ENCODE results near the gene MSH3. TPM values are rescaled to one million over a fixed set of nuclear protein-coding genes. Genes with fewer than 3 reads are reported as not detected.
"Not testable (repeated sequence)": the region's sequence is repeated elsewhere in the genome, so short reads cannot be mapped to it uniquely, and the experiment has no call there.

MSH3 gene
- total and polyA plus RNA-seq, 8 donors, result 2.1 to 11.5 (median 8.8) TPM

DNA sequence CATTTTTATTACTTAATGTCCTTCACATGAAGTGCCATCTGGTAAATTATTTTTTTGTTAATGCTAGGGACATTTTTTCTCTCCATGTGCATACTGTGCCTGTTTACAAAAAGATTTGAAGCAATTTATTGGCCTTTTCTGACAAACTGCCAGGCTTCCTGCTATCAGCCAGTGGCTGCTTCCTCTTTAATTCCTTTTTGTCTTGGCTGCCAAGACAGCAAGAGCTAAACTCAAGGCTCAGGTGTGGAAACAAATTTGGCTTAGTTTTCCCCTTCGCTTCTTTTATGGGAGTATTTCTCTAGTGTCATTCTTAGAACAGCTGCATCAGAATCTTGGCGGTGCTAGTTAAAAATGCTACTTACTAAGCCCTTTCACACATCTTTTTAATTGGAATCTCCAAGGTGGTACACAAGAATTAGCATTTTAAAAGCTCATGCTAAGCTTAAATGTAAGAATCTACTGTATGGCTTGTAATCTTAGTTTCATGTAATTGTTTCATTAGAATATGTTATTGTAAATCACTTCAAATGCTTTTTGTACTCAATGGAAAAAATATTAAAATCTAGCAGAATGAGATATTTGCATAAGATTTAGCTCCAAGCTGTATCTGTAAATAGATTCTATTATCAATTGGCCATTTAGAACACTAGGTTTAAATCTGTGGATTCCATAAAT, 171.5 kb downstream of the MSH3 start:
- TF ChIP-seq, protein P1, sequence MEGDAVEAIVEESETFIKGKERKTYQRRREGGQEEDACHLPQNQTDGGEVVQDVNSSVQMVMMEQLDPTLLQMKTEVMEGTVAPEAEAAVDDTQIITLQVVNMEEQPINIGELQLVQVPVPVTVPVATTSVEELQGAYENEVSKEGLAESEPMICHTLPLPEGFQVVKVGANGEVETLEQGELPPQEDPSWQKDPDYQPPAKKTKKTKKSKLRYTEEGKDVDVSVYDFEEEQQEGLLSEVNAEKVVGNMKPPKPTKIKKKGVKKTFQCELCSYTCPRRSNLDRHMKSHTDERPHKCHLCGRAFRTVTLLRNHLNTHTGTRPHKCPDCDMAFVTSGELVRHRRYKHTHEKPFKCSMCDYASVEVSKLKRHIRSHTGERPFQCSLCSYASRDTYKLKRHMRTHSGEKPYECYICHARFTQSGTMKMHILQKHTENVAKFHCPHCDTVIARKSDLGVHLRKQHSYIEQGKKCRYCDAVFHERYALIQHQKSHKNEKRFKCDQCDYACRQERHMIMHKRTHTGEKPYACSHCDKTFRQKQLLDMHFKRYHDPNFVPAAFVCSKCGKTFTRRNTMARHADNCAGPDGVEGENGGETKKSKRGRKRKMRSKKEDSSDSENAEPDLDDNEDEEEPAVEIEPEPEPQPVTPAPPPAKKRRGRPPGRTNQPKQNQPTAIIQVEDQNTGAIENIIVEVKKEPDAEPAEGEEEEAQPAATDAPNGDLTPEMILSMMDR (IDR thresholded peaks at IDR 0.05), result no peak
- Histone ChIP-seq H3K9me3 (no peaks in the 10 kb centered on the region), H3K27me3 (no peaks in the 10 kb centered on the region), H3K36me3 (no peaks in the 10 kb centered on the region), H3K4me1 (peaks cover 0 to 7% (median 0%) of the 10 kb centered on the region in 3 donors), H3K4me3 (no peak overlapping the region), H3K27ac (no peak overlapping the region)
- ATAC-seq, result peak in 1 of 4 donors; percentile 28
- intact Hi-C loops (cut with DNase I), result no loop called here
- no peak for FAIRE-seq
- WGBS, 2 donors, result 74 to 79% methylated on average over 2 of the region's 2 CpGs
- no peak for DNase-seq

DNA sequence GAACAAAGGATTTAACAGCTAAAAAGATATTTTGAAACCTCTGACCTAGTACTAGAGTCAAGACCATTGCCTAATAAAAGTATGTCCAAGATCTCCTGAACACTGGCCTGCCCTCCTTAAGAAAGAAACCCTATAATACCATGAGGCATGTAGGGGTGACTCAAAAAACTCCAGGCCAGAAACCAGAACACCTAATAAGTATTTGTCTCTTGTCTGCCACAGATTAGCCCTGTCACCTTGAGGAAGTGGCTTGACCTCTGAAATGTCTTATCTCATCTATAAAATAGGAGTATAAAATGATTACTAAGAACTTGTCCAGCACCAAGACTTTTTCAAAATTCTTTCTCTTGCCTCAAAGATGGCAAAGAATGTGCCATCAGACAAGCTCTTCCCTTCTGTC, 180.3 kb downstream of the MSH3 start:
- DNase-seq (no peak), FAIRE-seq (no peak), ATAC-seq (no peak)
- no peaks in the 10 kb centered on the region for H3K36me3 ChIP-seq
- no peak overlapping the region for H3K27ac ChIP-seq
- H3K4me1 ChIP-seq, result no peaks in the 10 kb centered on the region
- intact Hi-C loops (cut with DNase I), result no loop called here
- H3K4me3 ChIP-seq, result no peak overlapping the region
- H3K27me3 ChIP-seq, result no peaks in the 10 kb centered on the region
- TF ChIP-seq, protein P1 (IDR thresholded peaks at IDR 0.05), result no peak
- H3K9me3 ChIP-seq, result no peaks in the 10 kb centered on the region

DNA sequence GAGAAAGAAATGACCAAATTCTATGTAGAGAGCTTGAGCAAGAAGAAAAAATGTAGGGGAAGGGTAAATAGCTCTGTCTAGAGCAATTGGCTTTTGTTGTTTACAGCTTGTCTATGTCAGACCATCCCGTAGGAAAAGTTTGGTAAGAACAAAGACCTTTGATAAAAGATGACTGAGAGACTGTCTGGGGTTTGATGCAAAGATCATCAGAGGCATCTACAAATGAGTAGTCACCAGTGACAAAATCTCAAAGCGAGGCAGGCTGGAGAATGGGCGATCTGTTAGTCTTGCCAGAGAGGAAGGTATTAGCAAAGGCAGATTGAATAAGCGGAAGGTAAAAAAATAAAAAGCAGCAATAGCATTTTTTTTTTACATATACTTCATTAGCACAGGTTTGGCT, 180.7 kb downstream of the MSH3 start:
- Histone ChIP-seq H3K4me1 (no peaks in the 10 kb centered on the region), H3K36me3 (no peaks in the 10 kb centered on the region), H3K27ac (no peak overlapping the region), H3K9me3 (no peaks in the 10 kb centered on the region), H3K4me3 (no peak overlapping the region), H3K27me3 (no peaks in the 10 kb centered on the region)
- TF ChIP-seq, protein P1 (IDR thresholded peaks at IDR 0.05), result no peak
- FAIRE-seq, result no peak
- intact Hi-C loops (cut with DNase I), result no loop called here
- no peak for DNase-seq
- 96 to 97% methylated on average over 4 of the region's 4 CpGs for WGBS, 2 donors
- no peak for ATAC-seq

DNA sequence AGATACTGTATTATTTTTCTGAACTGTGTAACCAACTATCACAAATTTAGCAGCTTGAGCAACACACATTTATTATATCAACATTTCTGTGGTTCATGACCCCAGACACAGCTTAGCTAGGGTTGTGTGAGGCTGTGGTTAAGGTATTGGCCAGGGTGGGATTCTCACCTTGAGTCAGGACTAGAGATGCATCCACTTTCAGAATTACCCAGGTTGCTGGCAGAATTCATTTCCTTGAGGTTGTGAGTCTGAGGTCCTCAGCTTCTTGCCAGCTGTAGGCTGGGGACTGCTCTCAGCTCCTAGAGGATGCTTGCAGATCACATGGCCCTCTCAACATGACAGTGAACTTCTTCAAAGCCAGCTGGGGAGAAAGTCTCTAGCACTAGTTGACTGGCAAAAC, 183.2 kb downstream of the MSH3 start:
- ATAC-seq, result no peak
- Histone ChIP-seq H3K36me3 (no peaks in the 10 kb centered on the region), H3K9me3 (no peaks in the 10 kb centered on the region), H3K4me3 (no peak overlapping the region), H3K4me1 (no peaks in the 10 kb centered on the region), H3K27ac (no peak overlapping the region), H3K27me3 (no peaks in the 10 kb centered on the region)
- no peak for DNase-seq
- TF ChIP-seq, protein P1 (IDR thresholded peaks at IDR 0.05), result no peak
- intact Hi-C loops (cut with DNase I), result no loop called here
- no peak for FAIRE-seq

DNA sequence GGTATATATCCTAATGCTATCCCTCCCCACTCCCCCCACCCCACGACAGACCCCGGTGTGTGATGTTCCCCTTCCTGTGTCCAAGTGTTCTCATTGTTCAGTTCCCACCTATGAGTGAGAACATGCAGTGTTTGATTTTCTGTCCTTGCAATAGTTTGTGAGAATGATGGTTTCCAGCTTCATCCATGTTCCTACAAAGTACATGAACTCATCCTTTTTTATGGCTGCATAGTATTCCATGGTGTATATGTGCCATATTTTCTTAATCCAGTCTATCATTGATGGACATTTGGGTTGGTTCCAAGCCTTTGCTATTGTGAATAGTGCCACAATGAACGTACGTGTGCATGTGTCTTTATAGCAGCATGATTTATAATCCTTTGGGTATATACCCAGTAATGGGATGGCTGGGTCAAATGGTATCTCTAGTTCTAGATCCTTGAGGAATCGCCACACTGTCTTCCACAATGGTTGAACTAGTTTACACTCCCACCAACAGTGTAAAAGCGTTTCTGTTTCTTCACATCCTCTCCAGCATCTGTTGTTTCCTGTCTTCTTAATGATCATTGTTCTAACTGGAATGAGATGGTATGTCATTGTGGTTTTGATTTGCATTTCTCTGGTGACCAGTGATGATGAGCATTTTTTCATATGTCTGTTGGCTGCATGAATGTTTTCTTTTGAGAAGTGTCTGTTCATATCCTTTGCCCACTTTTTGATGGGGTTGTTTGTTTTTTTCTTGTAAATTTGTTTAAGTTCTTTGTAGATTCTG, 186.8 kb downstream of the MSH3 start:
- intact Hi-C loops (cut with DNase I); DNase-seq: not testable (repeated sequence)
- WGBS, 2 donors, result 95 to 96% methylated on average over 5 of the region's 6 CpGs

DNA sequence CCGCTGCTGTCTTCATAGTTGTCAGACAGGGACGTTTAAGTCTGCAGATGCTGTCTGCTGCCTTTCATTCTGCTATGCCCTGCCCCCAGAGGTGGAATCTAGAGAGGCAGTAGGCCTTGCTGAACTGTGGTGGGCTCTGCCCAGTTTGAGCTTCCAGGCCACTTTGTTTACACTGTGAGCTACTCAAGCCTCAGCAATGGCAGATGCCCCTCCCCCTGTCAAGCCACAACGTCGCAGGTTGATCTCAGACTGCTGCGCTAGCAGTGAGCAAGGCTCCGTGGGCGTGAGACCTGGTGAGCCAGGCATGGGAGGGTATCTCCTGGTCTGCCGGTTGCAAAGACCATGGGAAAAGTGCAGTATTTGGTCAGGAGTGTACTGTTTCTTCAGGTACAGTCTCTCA, 192.0 kb downstream of the MSH3 start:
- FAIRE-seq; H3K27ac ChIP-seq; H3K36me3 ChIP-seq; ATAC-seq; H3K4me3 ChIP-seq; DNase-seq; intact Hi-C loops (cut with DNase I); H3K27me3 ChIP-seq; H3K9me3 ChIP-seq; H3K4me1 ChIP-seq: not testable (repeated sequence)
- 83 to 94% methylated on average over 8 of the region's 8 CpGs for WGBS, 2 donors

More for the DNA sequence above, 186.8 kb downstream of the MSH3 start:
- not testable (repeated sequence) for ATAC-seq, H3K4me1 ChIP-seq, H3K27me3 ChIP-seq, H3K27ac ChIP-seq, H3K36me3 ChIP-seq, H3K4me3 ChIP-seq, H3K9me3 ChIP-seq, FAIRE-seq

DNA sequence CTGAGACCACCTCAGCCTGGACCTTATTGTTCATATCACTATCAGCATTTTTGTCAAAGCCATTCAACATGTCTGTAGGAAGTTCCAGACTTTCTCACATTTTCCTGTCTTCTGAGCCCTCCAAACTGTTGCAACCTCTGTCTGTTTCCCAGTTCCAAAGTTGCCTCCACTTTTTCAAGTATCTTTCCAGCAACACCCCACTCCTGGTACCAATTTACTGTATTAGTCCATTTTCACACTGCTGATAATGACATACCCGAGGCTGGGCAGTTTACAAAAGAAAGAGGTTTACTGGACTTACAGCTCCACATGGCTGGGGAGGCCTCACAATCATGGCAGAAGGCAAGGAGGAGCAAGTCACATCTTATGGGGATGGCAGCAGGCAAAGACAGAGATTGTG, 195.7 kb downstream of the MSH3 start:
- WGBS, 2 donors, result 99 to 100% methylated on average over 1 of the region's 1 CpG
- intact Hi-C loops (cut with DNase I), result not testable (repeated sequence)

More for the DNA sequence above, 195.7 kb downstream of the MSH3 start:
- H3K4me1 ChIP-seq, H3K27ac ChIP-seq, H3K36me3 ChIP-seq, FAIRE-seq, H3K27me3 ChIP-seq, ATAC-seq, DNase-seq, H3K9me3 ChIP-seq, H3K4me3 ChIP-seq: not testable (repeated sequence)
